ENCODE results near the gene RABGEF1. TPM values are rescaled to one million over a fixed set of nuclear protein-coding genes. Genes with fewer than 3 reads are reported as not detected.
A peak's percentile ranks its signal among the peaks of the same experiment; 100 is the strongest.
"Not testable (repeated sequence)": the region's sequence is repeated elsewhere in the genome, so short reads cannot be mapped to it uniquely, and the experiment has no call there.

RABGEF1 gene
- total RNA-seq, 1 donor from 2014 or later = 17.6 TPM

- ATAC-seq = no peak
- no peak for DNase-seq
- intact Hi-C loops (cut with micrococcal nuclease) = no loop called here
These were observed 17.4 kb downstream of the RABGEF1 start for GRCh38 chr7:66757939-66758338.

- peak; percentile 38 for ATAC-seq
These were observed 18.6 kb downstream of the RABGEF1 start for GRCh38 chr7:66758950-66759628.

GRCh38 chr7:66763183-66763582 lies 22.6 kb downstream of the RABGEF1 start:
- intact Hi-C loops (cut with micrococcal nuclease); DNase-seq; ATAC-seq: not testable (repeated sequence)

More at GRCh38 chr7:66758950-66759628, 18.6 kb downstream of the RABGEF1 start:
- no peak for DNase-seq
- intact Hi-C loops (cut with micrococcal nuclease) = no loop called here

- not testable (repeated sequence) for ATAC-seq
These were observed 23.3 kb downstream of the RABGEF1 start for GRCh38 chr7:66763633-66764355.

GRCh38 chr7:66764905-66765304 lies 24.4 kb downstream of the RABGEF1 start:
- ATAC-seq; DNase-seq; intact Hi-C loops (cut with micrococcal nuclease): not testable (repeated sequence)

More at GRCh38 chr7:66763633-66764355, 23.3 kb downstream of the RABGEF1 start:
- intact Hi-C loops (cut with micrococcal nuclease); DNase-seq: not testable (repeated sequence)

GRCh38 chr7:66765322-66766025 lies 24.9 kb downstream of the RABGEF1 start:
- intact Hi-C loops (cut with micrococcal nuclease); DNase-seq; ATAC-seq: not testable (repeated sequence)

- intact Hi-C loops (cut with micrococcal nuclease) = no loop called here
- ATAC-seq = no peak
- no peak for DNase-seq
These were observed 25.5 kb downstream of the RABGEF1 start for GRCh38 chr7:66766041-66766440.

GRCh38 chr7:66767486-66767885 lies 27.0 kb downstream of the RABGEF1 start:
- ATAC-seq; DNase-seq; intact Hi-C loops (cut with micrococcal nuclease): not testable (repeated sequence)

GRCh38 chr7:66768865-66769832 lies 28.6 kb downstream of the RABGEF1 start:
- ATAC-seq (no peak), DNase-seq (no peak)
- intact Hi-C loops (cut with micrococcal nuclease) = no loop called here

GRCh38 chr7:66769833-66770512 lies 29.4 kb downstream of the RABGEF1 start:
- no peak for DNase-seq
- intact Hi-C loops (cut with micrococcal nuclease) = no loop called here
- peak; percentile 12 for ATAC-seq

- ATAC-seq = no peak
- DNase-seq = no peak
- intact Hi-C loops (cut with micrococcal nuclease) = no loop called here
These were observed 31.3 kb downstream of the RABGEF1 start for GRCh38 chr7:66771795-66772194.

- DNase-seq; ATAC-seq; intact Hi-C loops (cut with micrococcal nuclease): not testable (repeated sequence)
These were observed 33.2 kb downstream of the RABGEF1 start for GRCh38 chr7:66773744-66774143.

GRCh38 chr7:66776383-66776782 lies 35.9 kb downstream of the RABGEF1 start:
- ATAC-seq; DNase-seq; intact Hi-C loops (cut with micrococcal nuclease): not testable (repeated sequence)

- intact Hi-C loops (cut with micrococcal nuclease) = no loop called here
- ATAC-seq = no peak
- DNase-seq = no peak
These were observed 36.4 kb downstream of the RABGEF1 start for GRCh38 chr7:66776800-66777442.

GRCh38 chr7:66778201-66778600 lies 37.7 kb downstream of the RABGEF1 start:
- DNase-seq (no peak), ATAC-seq (no peak)
- intact Hi-C loops (cut with micrococcal nuclease) = no loop called here

- intact Hi-C loops (cut with micrococcal nuclease) = no loop called here
- DNase-seq (no peak), ATAC-seq (no peak)
These were observed 39.3 kb downstream of the RABGEF1 start for GRCh38 chr7:66779669-66780409.

Measured in left ventricle myocardium superior (tissue), 1 donor.